Central memory CD4-positive, alpha-beta T cell (primary cell): ENCODE results near the gene BTLA.
"Not testable (repeated sequence)": the region's sequence is repeated elsewhere in the genome, so short reads cannot be mapped to it uniquely, and the experiment has no call there.

Experiments used
- DNase-seq: peaks from one replicate; pipeline ENCODE4 v3.0.0; 2022
- total RNA-seq, 3 experiments: gene quantifications; one replicate each; lab custom pipeline; 2026; lab: John Stamatoyannopoulos, UW

Gene BTLA, protein sequence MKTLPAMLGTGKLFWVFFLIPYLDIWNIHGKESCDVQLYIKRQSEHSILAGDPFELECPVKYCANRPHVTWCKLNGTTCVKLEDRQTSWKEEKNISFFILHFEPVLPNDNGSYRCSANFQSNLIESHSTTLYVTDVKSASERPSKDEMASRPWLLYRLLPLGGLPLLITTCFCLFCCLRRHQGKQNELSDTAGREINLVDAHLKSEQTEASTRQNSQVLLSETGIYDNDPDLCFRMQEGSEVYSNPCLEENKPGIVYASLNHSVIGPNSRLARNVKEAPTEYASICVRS
- 19.1 to 76.1 (median 23.2) reads per million in 3 experiments for total RNA-seq

DNA sequence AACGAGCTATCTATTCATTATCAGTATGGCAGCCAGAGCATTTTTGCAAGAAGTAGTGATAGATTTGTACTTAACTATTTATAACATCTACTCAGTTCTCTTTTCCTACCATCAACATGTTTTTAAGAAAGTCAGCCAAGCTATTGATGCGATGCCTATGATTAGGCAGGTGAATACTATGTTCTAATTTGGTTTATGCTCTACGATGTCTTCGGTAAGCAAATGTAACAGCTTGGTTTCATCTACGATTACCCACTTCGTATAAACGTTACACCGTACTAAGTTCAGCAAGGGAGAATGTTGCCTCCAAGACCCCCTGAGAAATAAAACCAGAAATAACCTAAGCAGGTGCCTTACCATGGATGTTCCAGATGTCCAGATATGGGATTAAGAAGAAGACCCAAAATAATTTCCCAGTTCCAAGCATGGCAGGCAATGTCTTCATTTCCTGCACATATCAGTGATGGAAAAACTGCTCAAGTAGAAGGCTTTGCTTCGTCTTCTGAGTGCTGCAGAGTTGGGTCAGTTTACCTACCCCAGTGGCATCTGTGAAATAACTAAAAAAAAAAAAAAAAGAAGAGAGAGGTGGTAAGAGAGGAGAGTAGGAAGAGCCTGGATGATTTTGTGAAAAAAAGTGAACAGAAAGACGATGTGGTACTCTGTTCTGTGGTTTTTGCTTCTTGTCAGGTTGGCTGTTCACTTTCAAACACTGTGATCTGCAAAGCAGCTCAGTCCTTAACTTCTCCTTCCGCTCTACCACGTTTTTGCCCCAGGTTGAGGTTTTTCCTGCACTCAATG is at the start of gene BTLA:
Gene BTLA, minus strand, starts transcription at position 559 of the 798 bp plus-strand sequence. Its CDS starts 114 bp downstream, at position 445.
- DNase-seq, result peak; percentile 43

DNA sequence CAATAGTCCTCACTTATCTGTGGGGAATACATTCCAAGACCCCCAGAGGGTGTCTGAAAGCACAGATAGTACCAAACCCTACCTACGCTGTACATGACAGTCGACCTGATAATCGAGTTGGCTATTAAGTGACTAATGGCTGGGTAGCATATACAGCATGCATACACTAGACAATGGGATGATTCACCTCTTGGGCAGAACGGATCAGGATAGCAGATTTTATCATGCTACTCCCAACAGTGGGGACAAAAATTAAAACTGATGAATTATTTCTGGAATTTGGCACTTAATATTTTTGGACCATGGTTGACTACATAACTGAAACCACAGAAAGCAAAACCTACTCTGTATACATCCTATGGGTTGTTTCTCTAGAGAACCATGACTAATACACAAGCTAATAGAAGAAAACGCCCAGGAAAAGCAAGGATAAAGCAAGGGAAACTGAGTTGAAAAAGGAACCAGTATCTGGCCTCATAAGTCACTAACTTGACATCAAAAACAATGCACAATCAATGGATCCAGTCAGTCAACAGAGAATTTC is 47.0 kb upstream of the BTLA start:
- no peak for DNase-seq

DNA sequence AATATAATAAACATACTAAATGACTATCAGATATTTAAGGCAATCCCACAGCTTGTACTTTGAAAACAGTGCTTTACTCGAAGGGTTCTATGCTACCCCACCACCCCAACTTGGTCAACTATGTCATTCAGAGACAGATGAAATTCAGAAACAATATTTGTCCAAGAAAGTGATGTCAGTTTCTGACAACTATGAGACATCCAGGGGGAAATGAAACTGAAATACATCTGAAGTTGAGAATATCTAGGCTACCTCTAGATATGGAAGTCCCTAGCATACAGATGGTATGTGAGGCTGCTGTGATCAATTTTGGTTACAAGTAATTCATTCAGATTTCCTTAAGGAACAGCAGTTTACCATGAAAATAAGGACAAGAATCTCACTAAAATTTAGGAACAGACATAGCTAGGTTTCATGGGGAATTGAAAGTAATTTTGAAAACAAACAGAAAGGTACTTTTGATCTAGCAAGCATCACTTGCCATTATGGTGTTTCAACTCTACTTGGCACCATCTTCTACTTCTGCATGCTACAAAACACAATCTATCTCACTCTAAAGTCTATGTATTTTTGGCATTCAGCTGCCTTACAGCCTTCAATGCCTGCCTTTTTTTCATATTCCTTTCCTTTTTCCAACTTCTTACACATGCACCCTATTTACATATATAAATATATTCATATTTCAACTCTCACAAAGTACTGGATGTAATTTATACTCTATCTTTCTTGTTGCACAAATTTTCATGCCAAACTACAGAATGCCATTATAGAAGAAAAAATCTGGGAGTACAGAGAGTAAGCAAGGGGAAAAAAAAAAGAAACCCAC is 40.8 kb upstream of the BTLA start:
- no peak for DNase-seq

DNA sequence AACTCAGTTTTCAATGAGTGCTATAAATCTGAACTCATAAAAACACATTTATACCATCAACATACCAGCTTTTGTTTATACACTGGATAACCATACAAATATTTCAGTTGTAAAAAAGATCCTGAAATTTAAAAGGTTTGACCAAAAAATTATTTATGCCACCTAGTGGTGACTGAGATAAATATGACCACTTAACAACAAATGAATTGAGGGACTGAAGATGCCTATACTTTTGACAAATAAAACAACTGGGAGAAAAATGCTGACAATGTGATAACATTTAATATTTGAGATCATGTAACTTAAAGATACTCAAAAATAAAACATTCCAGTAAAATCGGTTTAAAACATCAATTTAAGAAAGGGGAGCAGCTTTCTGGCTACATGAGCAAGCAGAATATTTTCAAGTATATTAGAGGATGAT is 32.1 kb upstream of the BTLA start:
- peak; percentile 18 for DNase-seq

DNA sequence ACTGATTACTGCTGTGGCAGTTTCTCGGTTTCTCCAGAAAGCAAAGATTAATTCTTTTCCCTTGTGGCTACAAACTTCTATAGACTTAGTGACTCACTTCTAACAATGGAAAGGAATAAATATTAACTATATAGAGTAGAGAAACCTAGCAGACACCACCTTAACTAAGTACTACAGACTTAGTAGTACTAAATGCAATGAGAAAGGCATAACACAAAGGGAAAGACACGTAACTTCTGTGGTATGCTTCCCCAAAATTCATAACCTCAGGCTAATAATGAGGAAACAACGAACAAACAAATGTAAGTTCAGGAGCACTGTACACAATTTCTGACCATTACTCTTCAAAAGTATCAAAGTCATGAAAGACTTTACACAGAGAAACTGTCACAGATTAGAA is 31.3 kb upstream of the BTLA start:
- no peak for DNase-seq

DNA sequence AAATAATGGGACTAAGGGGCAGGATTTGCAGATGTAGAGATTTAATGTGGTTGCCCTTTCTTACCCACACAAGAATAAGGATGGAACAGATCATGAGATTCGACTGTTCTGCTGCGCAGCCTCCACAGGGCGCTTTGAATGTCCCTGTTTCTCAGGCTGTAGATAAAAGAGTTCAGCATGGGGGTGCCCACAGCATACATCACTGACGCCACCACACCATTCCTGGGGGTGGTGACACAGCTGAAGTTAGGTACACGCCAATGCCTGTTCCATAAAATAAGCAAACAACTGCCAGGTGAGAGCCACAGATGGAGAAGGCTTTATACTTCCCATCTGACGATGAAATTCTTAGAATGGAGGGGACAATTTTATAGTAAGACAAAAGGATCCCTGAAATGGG is 24.9 kb upstream of the BTLA start:
- DNase-seq, result not testable (repeated sequence)

DNA sequence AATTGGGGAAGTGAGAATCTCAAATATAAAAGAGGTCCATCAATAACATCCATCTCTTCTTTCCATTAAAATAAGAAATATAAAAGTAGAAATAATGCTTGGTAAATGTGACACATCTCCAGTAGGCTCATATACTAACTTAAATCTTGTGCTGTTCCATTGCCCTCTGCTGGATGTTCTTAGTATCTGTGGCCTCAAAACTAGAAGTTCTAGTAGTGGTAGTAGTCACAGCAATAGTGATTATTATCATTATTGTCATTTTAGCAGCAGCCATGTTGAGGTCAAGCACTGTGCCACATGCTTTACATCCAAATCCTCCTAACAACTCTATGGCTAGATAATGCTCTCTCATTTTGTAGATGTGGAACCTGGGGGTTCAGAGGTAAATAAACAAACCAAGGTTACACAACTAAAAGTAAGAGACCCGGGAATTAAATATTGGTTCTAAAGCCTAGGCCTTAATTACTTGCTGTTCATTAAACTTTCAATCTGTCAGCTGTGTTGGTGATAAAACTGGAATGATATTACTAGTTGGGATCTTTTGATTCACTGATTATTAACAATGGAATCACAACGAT is 20.2 kb upstream of the BTLA start:
- peak; percentile 53 for DNase-seq

DNA sequence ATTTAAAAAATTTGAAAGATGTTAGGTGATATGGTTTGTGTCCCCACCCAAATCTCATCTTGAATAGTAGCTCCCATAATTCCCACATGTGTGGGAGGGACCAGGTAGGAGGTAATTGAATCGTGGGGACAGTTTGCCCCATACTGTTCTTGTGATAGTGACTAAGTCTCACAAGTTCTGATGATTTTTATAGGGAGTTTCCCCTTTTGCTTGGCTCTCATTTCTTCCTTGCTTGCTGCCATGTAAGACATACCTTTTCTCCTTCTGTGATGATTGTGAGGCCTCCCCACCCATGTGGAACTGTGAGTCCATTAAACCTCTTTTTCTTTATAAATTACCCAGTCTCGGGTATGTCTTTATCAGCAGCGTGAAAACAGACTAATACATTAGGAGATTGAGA is 19.7 kb upstream of the BTLA start:
- DNase-seq, result not testable (repeated sequence)

DNA sequence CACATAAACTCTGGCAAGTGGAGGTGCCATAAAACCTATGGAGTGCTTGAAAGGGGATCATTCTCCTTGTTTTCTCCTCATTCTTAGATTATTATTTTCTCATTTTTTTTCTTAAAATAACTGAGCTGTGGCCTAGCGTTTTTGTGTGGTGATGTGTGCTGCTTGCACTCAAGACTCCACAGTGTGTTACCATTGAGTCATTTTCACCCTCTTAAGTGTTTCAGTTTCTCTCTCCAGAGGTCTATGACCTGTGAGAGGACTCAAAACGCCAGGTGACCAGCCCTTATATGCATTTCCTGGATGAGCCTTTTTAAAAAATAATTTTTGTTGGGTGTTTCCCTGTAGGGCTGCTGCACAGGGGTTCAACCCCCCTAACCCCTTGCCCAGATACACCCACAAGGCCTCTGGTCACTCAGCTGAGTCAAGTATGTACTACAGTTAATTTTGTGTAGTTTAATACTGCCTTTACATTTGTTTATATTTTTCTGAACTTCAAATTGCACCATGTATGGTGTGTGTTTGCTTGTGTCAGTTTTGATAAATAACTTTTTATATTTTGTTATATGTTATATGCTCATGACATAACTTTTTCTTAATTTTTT is 15.4 kb upstream of the BTLA start:
- DNase-seq, result no peak

DNA sequence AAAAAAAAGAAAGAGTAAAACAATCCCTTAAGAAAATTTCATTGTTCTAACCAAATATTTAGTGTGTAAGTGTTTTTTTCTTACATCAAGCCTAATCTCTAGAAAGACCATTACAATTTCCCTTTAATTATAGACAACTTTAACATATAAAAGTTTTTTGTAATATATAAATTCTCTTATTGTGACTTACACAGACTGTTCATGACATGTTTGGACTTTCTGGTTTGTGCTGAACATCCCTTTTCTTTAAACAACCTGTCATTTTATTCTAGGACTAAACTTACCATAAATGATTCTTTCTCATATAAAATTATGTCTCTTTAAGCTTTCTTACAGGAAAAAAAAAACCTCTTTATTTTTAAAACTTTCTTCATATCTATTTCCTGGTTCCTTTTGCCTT is 13.0 kb upstream of the BTLA start:
- DNase-seq, result no peak

DNA sequence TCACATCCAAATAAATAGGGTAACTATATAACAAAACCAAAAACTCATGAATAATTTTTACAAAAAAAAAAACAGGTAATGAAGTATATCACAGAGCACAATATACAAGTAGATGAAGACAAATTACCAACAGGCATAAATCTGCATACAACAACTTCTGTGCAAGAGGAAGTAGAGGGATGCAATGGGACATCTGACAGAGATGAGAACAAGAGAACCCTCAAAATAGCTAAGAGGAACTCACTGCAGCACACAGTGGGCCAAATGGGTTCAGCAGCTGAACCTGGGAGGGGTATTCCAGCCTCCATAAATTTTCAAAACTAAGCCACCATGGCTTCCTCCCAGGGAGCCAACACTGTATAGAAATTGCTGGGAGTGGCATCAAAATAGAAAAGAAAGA is 9.6 kb upstream of the BTLA start:
- DNase-seq, result no peak

DNA sequence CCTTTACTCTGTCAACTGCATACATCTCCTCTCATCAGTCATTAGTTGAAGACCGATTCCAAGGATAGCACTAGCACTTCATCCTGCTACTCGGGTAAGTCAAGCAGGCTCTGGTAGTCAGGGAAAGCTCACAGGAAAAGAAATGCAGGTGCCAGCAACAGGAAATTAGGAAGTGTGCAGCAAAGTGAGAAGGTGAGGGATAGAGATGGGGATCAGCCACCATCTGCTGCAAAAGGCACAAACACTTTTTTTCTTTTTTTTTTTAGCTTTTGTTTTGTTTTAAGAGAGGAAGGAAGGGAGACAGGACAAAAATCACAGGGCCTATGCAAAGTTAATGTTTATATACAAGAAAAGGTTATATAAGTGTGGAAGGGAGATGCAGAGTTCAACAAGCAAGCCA is 9.0 kb upstream of the BTLA start:
- DNase-seq, result no peak

DNA sequence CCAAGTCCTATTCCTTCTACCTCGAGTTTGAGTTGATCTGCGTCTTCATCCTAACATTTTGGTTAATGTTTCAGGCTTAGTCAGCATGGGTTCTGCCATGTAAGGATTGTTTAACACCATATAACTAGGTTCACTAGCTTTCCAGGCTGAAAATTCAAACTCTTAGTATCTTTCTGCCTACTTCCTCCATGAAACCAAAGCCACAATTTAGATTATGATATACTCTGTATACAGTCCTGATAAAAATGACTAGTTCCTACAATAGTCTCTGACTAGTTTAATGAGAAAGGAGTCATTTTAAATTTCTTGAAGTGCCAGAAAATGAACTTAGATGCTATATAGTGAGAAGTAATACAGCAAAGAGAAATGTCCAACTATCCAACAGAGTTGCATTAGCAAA is 6.6 kb upstream of the BTLA start:
- no peak for DNase-seq

DNA sequence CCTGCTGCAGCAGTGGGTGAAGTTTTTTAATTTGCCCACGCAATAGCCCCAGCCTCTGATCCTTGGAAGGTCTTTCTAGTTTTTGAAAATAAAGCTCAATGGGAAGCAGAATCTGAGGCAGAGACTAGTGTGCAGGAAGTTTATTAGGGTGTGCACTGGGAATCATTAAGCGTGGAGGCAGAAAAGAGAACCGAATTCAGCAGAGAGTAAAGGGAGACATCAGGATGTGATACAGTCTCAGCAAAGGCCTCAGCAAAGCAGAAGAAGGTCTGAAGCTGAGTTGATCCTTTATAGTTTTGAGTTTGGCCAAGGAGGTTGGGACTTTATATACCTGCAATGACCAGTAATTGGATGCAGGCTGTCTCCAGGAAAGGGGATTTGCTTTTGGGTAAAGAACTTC is 4.9 kb upstream of the BTLA start:
- DNase-seq, result no peak

DNA sequence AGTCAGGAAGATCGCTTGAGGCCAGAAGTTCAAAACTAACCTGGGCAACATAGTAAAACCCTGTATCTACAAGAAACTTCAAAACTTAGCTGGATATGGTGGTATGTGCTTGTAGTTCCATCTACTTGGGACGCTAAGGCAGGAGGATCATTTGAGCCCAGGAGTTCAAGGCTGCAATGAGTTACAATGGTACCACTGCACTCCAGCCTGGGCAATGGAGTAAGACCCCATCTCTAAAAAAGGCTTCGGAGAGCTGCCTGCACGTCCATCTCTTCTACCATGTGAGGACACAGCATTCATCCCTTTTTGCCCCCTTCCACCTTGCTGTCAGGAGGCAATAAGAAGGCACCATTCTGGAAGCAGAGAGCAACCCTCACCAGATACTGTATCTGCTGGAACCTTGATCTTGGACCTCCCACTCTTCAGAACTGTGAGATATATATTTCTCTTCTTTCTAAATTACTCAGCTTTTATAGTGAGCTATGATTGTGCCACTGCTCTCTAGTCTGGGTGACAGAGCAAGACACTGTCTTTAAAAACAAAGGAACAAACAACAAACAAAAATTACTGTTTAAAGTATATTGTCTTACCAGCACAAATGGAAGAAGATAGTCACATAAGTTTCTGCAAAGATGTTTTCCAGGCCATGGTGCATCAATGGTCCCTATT is 4.2 kb upstream of the BTLA start:
- DNase-seq, result no peak

DNA sequence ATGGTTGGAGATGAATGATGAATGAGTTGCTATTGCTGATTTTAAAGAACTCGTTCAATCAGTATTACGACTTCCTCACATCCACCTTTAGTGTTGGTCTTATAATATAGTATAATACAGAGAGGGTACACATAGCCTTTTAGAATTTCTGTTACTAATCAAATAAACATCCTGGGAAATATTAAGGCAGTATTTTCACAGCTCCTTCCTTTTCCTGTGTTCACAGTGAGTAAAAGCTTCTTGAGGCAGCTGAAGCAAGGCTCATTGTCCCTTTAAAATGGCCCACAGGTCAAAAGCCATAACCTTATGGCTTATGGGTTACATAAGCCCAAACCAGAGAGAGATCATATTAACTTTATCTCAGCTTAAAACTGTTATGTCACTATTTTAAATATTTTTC is 1.3 kb upstream of the BTLA start:
- DNase-seq, result no peak

DNA sequence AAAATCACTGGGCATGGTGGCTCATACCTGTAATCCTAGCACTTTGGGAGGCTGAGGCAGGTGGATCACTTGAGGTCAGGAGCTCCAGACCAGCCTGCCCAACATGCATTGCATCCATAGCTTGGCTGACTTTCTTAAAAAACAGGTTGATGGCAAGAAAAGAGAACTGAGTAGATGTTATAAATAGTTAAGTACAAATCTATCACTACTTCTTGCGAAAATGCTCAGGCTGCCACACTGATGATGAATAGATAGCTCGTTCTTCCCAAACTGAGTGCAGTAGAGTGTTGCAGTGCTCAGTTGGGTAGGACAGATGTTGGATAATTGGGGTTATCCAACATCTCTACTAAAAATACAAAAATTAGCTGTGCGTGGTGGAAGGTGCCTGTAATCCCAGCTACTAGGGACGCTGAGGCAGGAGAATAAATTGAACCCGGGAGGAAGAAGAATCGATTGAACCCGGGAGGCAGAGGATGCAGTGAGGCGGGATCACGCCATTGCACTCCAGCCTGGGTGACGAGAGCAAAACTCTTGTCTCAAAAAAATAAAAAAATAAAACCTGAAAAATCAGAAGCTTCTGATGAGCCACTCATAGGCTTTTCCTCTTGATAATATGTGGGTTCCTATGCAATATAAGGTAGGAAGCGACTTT is 1.2 kb downstream of the BTLA start:
- DNase-seq, result no peak

DNA sequence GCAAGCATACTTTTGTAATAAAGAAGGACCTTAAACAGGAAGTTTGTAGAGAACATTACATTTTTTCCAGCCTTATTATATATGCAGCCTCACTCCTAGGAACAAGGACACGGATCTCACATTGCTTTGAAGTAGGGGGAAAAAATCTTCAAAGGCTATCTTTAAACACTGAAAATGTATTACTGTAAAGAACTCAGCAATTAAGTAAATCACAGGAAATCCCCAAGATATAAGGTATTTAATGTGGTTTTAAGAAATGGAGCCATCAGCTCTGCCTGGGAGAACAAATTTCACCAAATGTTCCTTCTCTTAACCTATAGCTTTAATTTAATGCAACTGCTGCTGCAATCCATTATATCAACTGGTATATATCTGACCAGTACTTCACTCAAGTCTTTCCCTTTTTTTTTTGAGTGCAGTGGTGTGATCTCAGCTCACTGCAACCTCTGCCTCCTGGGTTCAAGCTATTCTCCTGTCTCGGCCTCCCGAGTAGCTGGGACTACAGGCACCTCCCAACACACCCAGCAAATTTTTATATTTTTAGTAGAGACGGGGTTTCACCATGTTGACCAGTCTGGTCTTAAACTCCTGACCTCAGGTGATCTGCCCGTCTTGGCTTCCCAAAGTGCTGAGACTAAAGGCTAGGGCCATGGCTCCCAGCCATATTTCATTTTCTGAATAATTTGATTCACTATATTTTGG is 2.8 kb downstream of the BTLA start:
- DNase-seq, result peak; percentile 39

DNA sequence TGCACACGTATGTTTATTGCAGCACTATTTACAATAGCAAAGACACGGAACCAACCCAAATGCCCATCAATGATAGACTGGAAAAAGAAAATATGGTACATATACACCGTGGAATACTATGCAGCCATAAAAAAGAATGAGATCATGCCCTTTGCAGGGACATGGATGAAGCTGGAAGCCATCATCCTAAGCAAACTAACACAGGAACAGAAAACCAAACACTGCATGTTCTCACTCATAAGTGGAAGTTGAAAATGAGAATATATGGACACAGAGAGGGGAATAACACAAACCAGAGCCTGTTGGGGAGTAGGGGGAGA is 4.9 kb downstream of the BTLA start:
- not testable (repeated sequence) for DNase-seq

DNA sequence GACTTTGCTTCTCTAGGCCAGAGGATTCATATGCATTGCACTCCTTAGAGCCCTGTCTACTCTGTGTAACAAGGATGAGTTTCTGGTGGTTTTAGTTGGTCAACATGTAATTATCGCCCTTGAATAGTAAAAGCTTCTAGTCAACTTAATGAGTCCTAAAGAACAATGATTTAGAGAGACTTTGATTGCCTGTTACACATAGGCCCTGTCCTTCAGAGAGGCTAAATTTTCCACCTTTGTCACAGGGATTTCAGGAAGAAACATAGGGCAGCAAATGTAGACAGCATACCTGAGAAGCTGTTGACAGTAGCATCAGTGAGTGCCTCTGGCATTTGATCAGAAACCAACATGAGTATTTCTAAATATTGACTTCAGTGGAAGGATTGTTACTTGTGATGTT is 7.1 kb downstream of the BTLA start:
- DNase-seq, result no peak

DNA sequence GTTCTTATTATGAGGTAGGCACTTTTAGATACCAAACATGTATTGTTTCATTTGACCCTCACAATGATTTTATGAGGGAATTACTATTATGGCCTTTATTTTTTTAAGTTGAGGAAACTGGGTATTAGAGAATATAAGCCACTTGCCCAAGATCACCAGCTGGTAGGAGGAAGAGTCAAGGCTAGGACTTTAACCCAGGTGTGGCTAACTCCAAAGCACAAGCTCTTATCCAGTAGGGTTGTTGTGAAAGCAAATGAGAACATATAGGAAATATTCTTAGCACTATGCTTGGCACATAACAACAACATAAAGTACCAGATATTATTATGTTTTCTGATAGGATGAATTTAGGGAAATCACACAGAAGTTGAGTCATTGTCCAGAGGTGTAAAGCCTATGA is 7.9 kb downstream of the BTLA start:
- no peak for DNase-seq
